ENCODE data around the gene TVP23C. TPM values are rescaled to one million over a fixed set of nuclear protein-coding genes. Genes with fewer than 3 reads are reported as not detected.

The TVP23C gene
- total RNA-seq, 1 donor from 2014 or later = 4.8 TPM

DNA sequence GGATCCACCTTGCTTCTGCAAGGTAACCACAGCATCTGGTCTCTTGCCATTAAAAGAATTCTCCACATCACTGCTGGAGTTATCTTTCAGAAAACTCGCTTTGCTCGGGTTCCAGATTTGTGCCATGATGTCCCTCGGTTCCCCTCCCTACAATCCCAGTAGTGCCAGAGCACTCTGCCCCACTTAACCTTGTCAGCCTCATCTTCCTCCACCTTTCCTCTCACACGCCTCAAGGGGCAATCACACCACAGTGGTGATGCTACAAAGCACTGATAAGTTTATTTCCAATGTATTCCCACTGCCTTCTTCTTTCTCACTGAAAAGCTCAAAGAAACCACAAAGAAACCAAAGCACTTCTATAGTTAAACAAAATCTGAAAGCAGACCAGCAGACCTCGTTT is 84.4 kb downstream of the TVP23C start:
- Histone ChIP-seq H3K36me3 (no peaks in the 10 kb centered on the region), H3K4me1 (peaks cover 20% of the 10 kb centered on the region), H3K4me3 (no peak overlapping the region), H3K27ac (replicated peaks) (no peak overlapping the region), H3K9me3 (replicated peaks) (no peaks in the 10 kb centered on the region), H3K27me3 (ENCODE audit: low read depth) (no peaks in the 10 kb centered on the region)
- no peak for DNase-seq
- TF ChIP-seq, protein P1, sequence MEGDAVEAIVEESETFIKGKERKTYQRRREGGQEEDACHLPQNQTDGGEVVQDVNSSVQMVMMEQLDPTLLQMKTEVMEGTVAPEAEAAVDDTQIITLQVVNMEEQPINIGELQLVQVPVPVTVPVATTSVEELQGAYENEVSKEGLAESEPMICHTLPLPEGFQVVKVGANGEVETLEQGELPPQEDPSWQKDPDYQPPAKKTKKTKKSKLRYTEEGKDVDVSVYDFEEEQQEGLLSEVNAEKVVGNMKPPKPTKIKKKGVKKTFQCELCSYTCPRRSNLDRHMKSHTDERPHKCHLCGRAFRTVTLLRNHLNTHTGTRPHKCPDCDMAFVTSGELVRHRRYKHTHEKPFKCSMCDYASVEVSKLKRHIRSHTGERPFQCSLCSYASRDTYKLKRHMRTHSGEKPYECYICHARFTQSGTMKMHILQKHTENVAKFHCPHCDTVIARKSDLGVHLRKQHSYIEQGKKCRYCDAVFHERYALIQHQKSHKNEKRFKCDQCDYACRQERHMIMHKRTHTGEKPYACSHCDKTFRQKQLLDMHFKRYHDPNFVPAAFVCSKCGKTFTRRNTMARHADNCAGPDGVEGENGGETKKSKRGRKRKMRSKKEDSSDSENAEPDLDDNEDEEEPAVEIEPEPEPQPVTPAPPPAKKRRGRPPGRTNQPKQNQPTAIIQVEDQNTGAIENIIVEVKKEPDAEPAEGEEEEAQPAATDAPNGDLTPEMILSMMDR (IDR thresholded peaks at IDR 0.05; ENCODE audit: borderline replicate concordance) = no peak
- intact Hi-C loops (cut with micrococcal nuclease) = no loop called here

DNA sequence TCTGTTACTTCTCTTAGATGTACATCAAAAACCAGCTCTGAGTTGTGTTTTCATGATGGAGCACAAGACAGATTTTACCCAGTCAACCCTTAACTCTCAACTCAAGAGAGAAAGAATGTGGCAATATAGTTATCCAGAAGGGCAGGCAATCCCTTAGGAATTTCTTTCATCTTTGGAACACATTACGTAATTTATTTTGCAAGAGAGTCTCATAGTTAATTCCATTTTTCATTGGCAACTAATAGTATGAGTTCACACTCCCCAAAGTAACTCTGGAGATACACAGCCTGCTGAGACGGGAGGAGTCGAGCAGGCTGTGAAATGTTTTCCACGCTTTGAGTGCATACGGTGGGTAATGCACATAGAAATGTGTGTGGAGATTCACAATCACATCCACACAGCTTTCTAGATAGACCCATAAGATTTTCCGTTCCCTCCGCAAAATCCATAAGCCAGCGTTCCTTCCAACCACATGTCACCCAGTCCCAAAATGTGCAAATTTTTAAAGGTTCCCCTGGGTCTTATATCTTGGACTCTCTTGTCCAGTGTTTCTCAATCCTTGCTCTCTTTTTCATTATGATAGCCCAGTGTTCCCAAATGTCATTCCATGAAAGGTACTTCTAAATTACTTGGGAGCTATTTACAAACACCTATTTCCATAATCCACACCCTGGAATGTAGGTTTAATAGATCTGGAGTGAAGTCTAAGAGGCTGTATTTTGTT is 87.5 kb downstream of the TVP23C start:
- Histone ChIP-seq H3K36me3 (no peaks in the 10 kb centered on the region), H3K27ac (replicated peaks) (peak overlapping the region; percentile 57), H3K4me1 (peaks cover 20% of the 10 kb centered on the region), H3K27me3 (ENCODE audit: low read depth) (no peaks in the 10 kb centered on the region), H3K9me3 (replicated peaks) (no peaks in the 10 kb centered on the region), H3K4me3 (no peak overlapping the region)
- intact Hi-C loops (cut with micrococcal nuclease) = no loop called here
- TF ChIP-seq, protein P1 (IDR thresholded peaks at IDR 0.05; ENCODE audit: borderline replicate concordance) = no peak
- DNase-seq = no peak

DNA sequence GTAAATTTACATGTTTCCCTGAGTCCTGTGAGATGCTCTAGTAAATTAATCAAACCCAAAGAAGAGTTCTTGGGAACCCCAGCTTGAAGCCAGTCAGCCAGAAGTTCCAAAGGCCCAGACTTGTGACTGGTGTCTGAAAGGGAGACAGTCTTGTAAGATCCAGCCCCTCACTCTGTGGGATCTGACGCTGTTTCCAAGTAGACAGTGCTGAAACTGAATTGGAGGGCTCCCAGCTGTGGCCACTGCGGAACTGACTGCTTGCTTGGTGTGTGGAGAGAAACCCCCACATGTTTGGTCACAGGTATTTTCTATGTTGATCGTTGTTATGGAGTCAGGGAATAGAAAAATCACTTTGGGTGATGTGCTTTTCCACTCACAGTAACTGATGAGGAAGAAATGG is 90.4 kb downstream of the TVP23C start:
- Histone ChIP-seq H3K27ac (replicated peaks) (no peak overlapping the region), H3K4me1 (peaks cover 18% of the 10 kb centered on the region), H3K4me3 (no peak overlapping the region), H3K36me3 (no peaks in the 10 kb centered on the region), H3K27me3 (ENCODE audit: low read depth) (no peaks in the 10 kb centered on the region), H3K9me3 (replicated peaks) (no peaks in the 10 kb centered on the region)
- no peak for DNase-seq
- TF ChIP-seq, protein P1 (IDR thresholded peaks at IDR 0.05; ENCODE audit: borderline replicate concordance) = no peak
- intact Hi-C loops (cut with micrococcal nuclease) = no loop called here

DNA sequence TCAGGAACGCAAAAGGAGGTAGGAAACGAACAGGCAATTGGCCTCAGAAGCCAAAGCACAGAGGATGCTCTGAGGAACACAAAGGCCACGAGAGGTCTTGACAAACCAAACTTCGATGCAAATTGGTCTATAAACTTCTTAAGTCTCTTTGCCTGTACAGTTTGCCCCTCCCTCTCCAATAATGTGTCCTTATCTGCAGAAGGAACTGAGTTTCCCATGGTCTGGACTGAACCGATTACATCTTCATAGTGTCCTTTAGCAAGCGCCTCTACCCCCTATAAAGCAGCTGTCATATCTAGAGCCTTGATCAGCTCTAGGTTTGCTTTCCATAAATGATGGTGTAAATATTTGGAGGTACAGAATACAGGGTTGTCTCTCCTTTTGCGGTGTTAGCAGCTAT is 92.7 kb downstream of the TVP23C start:
- no peak for DNase-seq
- H3K27ac ChIP-seq (replicated peaks) = no peak overlapping the region
- H3K27me3 ChIP-seq (ENCODE audit: low read depth) = no peaks in the 10 kb centered on the region
- no peaks in the 10 kb centered on the region for H3K36me3 ChIP-seq
- intact Hi-C loops (cut with micrococcal nuclease) = no loop called here
- TF ChIP-seq, protein P1 (IDR thresholded peaks at IDR 0.05; ENCODE audit: borderline replicate concordance) = no peak
- H3K9me3 ChIP-seq (replicated peaks) = no peaks in the 10 kb centered on the region
- H3K4me1 ChIP-seq = peaks cover 19% of the 10 kb centered on the region
- no peak overlapping the region for H3K4me3 ChIP-seq

DNA sequence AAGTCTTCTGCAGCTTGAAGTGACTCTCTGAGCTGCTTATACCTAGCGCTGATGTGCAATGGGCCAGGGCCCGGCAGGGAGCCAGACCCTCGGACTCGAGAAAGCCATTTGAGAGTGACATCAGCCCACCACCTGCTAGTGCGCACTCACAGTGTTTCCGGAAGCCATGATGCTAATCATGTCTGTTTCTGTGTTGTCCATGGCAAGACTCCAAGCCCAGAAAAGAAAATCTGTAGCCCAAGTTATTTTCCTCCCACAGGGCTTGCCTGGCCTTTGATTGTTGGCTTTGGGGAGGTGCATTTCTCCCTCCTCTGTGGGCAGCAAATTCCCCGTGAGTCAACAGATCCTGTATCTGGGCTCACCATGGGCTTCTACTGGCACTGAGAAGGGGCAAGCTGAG is 94.0 kb downstream of the TVP23C start:
- Histone ChIP-seq H3K9me3 (replicated peaks) (no peaks in the 10 kb centered on the region), H3K27me3 (ENCODE audit: low read depth) (no peaks in the 10 kb centered on the region), H3K27ac (replicated peaks) (no peak overlapping the region), H3K4me1 (peaks cover 24% of the 10 kb centered on the region), H3K36me3 (no peaks in the 10 kb centered on the region), H3K4me3 (no peak overlapping the region)
- DNase-seq = peak; percentile 53
- intact Hi-C loops (cut with micrococcal nuclease) = no loop called here
- TF ChIP-seq, protein P1 (IDR thresholded peaks at IDR 0.05; ENCODE audit: borderline replicate concordance) = no peak

All from left ventricle myocardium inferior (tissue), 1 donor.